A549 (cell line): ENCODE measurements around the gene GLT1D1.

Experiments
- CTCF ChIP-seq: fragments of >200 bp; sonication (Bioruptor Twin); formaldehyde crosslinking; IDR thresholded peaks from 3 replicates; pipeline ENCODE4 v1.5.1; 2016
- EP300 ChIP-seq, 2 experiments: fragments of >200 bp; sonication (Bioruptor Twin); formaldehyde crosslinking; IDR thresholded peaks; 2 replicates in 1 of 2; 3 replicates in 1 of 2; pipeline ENCODE4 v1.6.1; 2016 to 2017
- MAX ChIP-seq: IDR thresholded peaks from 2 replicates; pipeline ENCODE4 v1.6.1; 2012
- PBX3 ChIP-seq: IDR thresholded peaks from 2 replicates; pipeline ENCODE4 v1.6.1; 2012
- RAD21 ChIP-seq, 2 experiments: fragments of >200 bp in 1 of 2; sonication (Bioruptor Twin) in 1 of 2; formaldehyde crosslinking in 1 of 2; IDR thresholded peaks in 1 of 2; conservative IDR thresholded peaks in 1 of 2; 2 replicates in 1 of 2; 3 replicates in 1 of 2; pipeline ENCODE4 v1.6.1; 2012 to 2018; ENCODE audit warnings: inconsistent platforms in 1 of 2
- RNF2 ChIP-seq: fragments of 200-600 bp; sonication (generic); IDR thresholded peaks from 2 replicates; pipeline ENCODE4 v1.6.1; 2016; ENCODE audit warnings: low read depth, mild to moderate bottlenecking, antibody characterized with exemption, moderate library complexity, borderline replicate concordance
- ZC3H11A ChIP-seq: fragments of 450-650 bp; IDR thresholded peaks from 2 replicates; pipeline ENCODE4 v1.6.1; 2014; ENCODE audit warnings: antibody characterized with exemption, mild to moderate bottlenecking
- ZFP36 ChIP-seq: fragments of 450-650 bp; IDR thresholded peaks from 2 replicates; pipeline ENCODE4 v1.6.1; 2014; ENCODE audit warnings: borderline replicate concordance; ENCODE audit not compliant: partially characterized antibody

GRCh38 chr12:128977441-128977840 is 124.2 kb downstream of the GLT1D1 start:
- TF ChIP-seq RNF2 (no peak), CTCF (no peak), MAX (no peak), ZC3H11A (no peak), EP300 (IDR thresholded peaks at IDR 0.05) (no peak), PBX3 (no peak), RAD21 (conservative IDR thresholded peaks at IDR 0.05 in 1 of 2, IDR thresholded peaks at IDR 0.05 in 1 of 2) (no peak), ZFP36 (no peak)
